COLO829 (cell line): ENCODE results near the gene USH1C.
A peak's percentile ranks its signal among the peaks of the same experiment; 100 is the strongest.

ENCODE experiments used
- DNase-seq: peaks from one replicate; pipeline ENCODE4 v3.0.0; 2012; ENCODE audit warnings: low spot score

The USH1C gene

DNA sequence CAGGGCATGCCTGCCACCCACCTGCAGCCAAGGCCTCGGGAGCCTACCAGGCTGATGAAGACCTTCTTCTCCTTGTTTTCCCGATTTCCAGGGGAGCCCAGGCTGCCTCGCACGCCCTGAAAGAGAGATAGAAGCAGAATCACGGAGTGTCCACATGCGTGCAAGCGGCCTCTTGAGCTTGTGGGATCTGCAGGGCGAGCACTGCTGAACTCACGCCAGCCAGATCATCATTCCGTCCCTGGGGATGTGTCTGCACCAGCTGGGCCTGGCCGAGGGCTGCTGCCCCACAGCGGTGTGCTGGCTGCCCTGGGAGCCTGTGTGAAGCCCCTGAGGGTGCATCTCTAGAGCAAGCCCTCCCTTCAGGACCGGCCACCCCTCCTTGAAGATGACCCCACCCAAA is 17.9 kb downstream of the USH1C start:
- no peak for DNase-seq

DNA sequence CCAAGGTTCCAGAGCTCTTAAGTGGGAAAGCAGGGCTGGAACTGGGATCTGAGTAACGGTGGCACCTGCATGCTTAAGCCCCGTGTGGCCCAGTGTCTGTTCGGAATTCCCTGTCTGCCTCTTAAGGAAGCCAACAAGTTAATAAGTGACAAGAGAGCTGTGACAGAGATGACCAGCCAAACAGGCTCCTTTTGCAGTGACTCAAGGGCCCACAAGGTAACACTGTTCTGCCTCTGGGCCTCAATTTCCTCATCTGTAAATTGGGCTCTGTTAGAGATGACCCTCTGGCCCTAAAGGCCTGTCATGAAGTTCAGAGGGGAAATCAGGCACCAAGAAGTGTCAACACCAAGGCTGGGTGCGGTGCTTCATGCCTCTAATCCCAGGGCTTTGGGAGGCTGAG is 18.6 kb downstream of the USH1C start:
- no peak for DNase-seq

DNA sequence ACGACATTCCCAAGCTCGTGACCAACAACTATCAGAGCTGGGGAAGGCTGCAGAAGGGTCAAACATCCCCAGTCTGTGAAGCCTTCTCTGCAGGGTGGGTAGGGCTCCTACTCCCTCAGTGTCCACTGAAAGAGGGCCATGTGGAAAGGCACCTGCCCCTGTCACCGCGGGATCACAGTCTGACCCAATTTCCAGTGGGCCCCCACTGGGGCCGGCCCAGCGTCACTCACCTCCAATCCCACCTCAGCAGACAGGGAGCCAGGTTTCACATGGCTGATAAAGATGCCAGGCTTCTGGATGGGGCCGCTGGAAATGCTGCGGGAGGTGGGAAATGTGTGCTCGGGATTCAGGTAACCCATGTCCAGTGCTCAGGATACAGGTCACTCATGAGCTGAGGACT is 20.0 kb downstream of the USH1C start:
- no peak for DNase-seq

DNA sequence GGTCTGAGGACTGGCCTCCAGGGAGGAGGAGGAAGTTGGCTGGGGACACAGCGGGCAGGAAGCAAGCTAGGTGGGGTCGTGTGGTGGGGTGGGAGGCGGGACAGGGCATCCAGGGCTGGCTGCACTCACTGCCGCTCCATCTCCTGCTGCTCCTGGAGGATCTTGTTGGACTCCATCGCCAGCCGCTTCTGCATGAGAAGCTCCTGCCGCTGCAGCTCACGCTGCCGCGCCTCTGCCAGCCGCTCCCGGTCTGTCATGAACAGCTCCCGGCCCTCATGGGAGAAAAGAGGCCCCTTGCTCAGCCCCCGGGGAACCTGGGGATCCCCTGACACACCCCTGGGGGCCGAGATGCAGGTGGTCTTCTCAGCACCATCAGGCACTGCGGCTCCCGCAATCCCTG is 21.6 kb downstream of the USH1C start:
- DNase-seq: no peak

DNA sequence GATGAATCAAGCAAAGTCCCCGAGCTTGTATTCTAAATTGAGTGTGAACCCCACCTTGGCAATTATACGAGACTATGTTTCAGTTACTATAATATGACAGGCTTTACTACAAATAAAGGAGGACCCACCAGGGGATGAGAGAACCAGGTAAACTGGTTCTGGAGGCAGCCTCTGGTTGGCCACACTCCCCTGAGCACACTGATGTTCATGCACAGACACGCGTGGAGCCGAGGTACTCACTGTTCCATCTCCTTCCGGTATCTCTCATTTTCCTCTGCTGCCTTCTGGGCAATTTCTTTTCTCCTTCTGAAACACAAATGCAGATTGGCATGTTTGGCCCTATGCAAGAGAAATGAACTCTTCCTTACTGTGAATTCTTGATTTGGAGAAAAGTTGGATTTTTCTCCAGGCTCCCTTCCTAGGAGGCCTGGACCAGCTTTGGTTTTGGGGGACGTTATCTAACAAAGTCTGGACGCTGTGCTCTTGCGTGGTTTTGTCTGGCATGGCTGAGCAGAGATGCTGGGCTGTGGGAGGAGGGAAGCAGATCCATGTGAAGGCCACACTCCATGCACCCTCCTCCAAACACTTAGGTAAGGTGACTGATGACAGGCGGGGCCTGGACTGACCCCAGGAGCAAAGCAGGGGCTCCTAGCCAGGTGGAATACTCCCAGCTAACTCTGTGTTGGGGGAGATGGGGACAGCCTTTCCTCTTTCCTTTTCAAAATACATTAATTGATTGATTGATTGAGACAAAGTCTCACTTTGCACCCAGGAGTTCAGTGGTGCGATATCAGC is 22.9 kb downstream of the USH1C start:
- no peak for DNase-seq

DNA sequence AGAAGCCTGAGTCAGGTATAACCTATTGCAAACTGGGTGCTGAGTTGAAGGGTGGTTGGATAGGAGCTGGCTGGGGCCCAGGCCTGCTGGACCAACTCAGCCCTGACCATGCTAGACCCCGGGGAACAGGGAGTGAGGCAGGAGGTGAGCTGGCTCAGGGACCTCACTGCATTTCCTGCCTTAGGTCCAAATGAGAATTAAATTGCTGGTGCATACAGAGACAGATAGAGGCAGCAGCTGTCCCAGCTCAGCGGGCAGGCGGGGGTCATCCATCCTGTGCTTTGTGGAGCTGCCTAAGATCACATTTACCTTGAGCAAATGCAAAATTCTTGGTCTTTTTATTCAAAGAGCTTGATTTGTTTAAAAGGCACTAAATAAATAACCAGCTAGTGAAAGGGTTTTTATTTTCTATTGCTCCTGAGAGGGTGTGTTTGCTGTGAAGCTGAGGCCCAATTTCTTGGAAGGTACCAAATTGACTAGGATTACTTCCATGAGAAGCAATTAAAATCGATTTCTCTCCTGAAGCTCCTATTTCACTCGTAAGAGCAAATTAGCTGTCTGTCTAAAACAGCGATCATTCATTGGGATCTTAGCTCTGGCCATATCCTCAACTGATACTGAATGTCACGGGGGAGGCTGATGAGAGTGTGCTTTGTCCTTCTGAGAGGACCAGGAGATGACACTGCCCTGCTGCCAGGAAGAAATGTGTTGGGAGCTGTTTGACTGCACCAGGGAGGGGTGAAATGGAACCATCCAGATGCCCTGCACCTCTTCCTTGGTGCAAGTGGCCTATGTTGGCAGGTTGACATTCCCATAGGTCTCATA is 24.9 kb downstream of the USH1C start:
- no peak for DNase-seq

DNA sequence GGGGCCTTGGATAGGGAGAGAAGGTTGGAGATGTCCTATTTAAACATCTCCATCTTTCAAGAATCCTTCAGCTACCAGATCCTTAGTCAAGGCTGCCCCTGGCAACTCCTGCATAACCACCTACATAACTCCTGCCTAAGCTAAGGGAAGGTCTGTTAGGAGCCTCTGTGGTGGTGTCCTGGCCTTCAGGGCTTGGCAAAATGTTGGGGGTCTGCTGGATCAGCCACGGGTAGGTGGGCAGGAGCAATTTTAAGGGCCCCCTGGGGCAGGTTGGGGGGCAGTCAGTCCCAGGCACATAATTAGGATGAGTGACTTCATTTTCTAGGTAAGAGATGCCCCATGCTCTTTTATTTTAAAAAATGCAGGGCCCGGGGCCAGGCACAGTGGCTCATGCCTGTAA is 25.9 kb downstream of the USH1C start:
- DNase-seq: no peak

DNA sequence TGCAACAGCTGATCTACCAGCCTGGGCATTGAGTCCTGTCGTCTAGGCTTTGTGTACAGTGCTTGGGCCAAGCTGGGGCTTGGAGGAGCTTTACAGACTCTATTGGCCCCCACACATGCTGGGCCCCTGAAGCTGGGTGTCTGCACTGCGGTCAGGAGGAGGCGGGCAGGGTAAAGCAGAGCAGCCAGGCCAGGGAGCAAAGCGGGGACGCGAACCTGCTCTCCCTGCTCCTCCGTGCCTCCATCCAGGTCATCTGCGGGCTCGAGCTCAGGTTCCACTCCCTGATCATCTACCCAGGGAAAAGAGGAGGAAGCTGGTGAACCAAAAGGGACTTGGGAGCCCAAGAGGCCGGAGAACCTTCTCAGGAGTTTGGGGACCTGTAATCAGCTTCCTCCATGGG is 27.0 kb downstream of the USH1C start:
- no peak for DNase-seq

DNA sequence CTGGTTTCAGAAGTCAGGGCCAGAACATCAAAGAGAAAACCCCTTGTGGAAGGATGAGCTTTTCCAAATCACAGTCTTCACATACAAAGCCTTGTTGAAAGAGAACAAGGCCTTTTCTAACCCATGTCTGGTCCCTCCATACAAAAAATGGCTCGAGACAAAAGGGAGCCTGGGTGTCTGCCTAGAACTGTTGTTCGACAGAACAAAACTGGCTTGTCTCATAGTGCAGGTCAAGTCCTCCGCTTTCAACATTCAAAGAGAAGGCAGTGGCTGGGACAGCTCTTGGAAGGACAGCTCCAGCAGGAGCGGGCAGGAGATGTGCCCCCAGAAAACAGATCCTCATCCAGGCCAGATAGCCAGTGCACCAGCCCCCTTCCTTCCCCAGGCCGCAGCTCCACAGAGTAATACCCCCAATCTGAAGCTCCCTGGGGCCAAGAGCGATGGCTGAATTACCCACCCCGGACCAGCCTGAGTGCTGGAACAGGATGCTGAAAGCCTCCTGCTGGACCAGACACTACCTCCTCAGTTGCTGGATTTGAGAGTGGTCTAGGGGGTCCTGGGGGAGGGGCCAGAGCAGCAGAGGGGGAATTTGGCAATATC is 27.6 kb downstream of the USH1C start:
- DNase-seq: no peak

DNA sequence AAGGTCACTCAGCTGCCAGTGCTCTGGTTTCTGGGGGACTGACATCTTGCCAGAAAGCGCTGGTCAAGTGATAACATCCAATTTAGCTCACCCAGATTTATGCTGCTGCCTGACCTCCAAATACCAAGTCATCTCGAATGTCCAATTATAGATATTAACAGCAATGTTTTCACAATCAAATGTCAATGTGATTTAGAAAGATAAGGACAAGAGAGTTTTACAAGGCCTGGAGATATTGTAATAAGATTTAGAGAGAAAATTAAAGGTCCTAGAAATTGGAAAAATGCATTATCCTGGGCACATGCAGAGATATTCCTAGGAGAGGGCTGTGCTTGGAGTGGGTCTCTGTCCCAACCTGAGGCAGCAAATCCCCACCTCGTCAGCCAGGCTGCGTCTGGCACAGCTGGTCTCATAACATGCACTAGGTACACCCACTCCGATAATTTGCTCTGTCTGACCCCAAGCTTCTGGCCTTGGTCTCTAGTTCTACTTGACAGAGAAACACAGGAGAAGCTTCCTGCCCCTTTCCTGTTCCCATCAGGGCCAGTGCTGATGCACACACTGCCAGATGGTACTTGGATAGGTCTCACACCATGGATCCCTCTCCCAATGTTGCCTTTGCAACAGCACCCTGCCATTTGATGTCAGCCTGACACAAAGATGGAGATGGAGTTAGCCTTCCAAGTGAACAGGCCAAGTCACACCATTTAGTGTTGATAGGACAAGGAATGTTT is 28.6 kb downstream of the USH1C start:
- DNase-seq: no peak

DNA sequence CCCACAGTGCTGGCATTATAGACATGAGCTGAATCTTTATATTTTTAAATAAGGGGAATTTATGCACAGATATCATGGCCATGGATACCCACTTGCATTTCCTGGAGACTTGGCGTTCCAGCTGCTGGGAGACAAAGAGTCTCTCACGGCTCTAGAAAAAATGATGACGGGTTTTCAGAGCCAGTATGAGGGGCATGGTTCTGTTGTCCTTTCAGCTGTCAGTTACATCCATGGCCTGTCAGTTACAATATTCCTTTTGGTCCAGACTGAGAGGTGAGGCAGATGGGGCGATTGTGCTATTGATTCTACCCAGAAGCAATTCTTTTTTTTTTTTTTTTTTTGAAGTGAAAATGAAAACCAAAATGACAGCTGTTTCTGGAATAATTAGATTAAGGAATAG is 29.7 kb downstream of the USH1C start:
- no peak for DNase-seq

DNA sequence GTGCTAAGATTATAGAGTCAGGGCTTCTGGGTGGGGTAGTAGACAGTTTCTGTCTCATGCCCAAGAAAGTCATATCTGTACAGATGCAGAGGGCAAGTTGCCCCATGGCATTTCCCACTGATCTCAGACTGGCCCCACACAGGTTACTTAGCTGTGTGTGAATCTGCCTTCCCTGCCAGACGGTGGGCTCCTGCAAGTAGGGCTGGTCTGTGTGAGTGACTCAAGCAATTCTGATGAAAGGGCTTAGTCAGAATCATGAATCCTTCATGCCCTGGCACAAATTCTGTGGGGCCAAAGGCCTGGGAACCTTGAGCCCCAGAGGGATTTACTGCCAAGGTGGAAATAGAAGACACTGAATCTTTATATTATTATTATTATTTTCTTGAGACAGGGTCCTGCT is 30.4 kb downstream of the USH1C start:
- no peak for DNase-seq

DNA sequence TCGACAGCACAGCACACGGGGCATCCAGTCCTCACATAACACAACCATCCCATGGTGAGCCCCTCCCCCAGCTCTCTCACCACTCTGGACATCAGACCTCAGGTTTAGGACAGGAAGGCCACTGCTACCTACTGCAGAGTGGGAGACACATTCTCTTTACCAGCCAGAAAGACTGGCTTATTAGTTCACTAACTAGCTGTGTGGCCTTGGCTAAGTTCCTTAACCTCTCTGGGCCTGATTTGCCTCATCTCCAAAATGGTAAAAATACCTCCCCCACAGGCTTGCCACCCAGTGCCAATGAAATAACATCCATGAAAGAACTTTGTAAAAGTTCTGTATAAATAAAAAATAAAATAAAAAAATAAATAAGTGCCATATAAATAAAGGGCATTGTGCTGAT is 32.1 kb downstream of the USH1C start:
- no peak for DNase-seq

DNA sequence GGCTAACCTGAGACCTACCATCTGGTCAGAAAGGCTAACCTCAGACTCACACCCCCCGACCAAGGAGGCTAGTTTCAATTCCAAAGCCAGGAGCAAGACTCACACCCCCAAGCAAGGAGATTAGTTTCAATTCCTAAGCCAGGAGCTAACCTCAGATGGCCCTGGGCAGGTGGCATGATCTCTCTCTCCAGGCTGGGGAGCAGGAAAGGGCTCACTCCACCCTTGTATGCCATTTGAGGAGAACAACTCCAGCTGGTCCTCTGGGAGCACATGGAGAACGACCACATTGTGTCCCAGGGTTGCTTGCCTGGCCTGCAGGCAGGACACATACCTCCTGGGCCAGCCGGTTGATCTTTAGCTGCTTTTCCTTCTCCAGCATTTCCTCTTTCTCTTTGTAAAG is 32.6 kb downstream of the USH1C start:
- no peak for DNase-seq

DNA sequence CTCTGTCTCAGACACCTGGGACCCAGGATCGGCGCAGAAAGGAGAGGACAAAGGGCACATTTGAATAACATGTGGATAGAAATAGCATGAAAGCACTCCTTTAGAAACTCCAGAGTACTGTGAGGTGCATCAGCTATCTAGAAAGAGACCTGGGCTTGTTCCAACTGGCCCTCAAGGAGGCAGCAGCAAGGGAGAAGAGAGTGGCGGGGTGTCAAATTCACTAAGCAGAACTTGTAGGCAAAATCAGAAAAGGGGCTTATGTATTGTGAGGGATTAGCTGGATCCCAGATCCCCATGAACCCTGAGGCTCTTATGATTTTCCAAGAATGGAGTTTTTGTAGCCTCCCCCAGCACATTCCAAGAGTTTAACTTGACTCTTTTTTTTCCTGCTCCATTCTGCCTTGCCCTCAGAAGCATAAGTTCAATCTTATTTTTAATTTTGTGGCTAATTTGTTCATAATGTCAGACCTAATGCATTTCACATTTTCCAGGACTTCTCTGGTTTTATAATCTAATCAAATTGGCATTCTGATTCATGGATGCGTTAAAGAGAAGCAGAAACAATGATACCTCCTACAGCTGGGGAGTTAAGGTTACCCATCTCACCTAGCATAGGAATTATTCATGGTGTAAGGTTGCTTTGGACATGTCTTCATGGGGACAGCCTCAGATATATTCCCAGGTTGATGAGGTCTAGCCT is 33.6 kb downstream of the USH1C start:
- no peak for DNase-seq

DNA sequence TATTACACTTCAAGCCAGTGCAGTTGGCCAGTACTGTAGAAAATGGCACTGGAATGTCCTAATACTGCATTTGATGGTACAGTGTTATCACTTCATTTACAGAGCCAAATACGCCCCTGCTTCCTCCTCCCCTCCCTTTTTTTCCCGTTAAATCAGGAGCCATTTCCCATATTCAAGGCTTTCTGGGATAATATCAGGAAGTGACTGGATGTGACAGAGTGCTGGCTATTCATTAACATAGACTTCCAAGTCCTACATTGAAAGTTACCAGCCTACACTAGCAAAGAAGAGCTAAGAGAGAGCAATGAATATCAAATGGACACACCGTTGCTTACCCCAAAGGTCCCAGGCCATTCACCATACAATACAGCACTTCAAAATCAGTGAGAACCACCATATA is 35.4 kb downstream of the USH1C start:
- no peak for DNase-seq

DNA sequence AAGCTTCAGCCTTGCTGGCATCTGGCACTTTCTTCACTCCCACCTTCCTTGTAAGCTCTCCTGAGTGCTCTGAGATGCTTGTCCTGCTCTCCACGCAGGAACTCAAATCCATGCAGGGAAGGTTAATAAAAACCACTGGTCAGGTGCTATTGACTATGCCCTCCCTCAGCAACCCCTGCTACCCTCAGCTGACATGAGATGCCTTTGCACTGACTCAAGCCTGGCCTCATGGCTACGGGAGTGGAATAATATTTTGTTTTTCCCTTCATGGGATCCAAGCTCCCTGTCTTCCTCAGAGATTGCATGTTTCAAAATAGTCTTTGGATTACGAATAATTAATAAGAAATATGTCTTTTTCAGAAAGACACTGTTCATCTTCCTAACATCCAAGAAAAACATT is 35.9 kb downstream of the USH1C start:
- peak; percentile 24 for DNase-seq

DNA sequence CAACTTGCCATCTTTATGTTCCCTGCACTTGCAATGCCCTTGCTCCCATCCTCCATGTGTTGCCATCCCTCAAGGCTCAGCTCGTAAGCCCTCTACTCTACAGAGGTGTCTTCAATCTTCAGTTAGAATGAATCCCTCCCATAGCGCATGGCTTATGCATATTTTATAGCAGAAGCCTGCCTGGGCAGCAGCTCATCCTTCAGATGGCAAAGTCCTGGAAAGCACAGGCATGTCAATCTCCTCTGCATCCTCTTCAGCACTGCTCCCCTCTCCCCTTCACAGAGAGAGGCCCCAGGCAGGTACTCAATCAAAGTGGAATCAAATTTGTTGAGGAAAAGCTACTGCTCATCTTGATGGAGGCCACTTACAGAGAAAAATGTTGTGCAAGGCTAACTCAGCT is 36.4 kb downstream of the USH1C start:
- no peak for DNase-seq

DNA sequence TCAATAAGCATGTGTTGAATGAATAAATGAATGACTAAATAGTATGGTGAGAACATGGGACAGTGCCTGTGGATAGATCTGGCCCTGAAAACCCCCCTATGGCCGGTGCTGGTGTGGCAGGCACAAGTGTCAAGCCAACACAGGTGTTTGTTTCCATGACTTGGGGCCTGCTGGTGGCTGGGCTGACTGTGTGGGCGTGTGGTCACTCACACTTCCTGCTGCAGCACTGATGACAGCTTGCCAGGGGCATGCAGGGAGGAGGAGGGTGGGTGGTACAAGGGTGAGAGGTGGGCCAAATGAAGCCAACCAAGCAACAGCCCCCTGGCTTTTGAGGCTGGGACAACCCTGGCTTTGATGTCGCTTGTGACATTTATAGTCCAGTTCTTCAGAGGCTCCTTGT is 37.3 kb downstream of the USH1C start:
- DNase-seq: no peak

DNA sequence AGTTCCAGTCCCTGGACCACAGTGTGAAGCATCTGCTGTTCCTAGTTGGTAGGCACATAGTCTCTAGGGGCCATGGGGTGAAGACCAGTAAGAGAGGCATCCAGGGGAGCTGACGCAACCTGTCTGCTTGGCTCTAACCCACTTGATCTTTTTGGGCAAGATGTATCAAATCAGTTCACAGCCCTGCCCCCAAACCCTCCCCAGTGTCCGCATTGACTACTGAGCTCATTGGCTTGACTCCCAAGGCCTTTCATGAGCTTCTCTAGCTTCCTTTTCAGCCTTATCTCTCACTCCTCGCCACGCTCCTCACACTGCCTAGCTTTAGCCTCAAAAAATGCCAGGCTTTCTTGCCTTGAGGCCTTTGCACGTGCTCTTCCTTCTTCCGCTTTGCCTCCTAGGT is 37.9 kb downstream of the USH1C start:
- DNase-seq: no peak

DNA sequence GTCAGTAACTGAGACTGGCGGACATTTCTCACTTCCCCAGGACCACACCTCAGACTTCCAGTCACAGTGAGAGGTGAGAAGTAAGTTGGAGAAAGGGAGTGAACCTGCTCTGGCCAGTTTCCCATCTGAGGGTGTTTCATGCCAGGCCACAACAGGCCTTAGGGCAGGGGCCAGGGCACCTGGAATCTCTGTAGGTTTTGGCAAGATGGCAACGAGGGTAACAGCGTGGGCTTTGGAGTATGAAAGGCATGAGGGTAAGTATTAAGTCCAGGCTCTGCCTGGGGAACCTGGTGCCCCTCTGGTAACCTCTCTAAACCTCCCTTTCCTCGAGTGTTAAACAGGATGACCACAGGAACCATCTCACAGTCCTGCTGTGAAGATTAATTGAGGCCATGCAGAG is 39.1 kb downstream of the USH1C start:
- no peak for DNase-seq
